DOHH2 (cell line): ENCODE measurements around the gene FAM53B.

Experiments
- H3F3A ChIP-seq: fragments of 200-600 bp; sonication (generic), shearing (Covaris generic); 2 replicates; pipeline ENCODE4 v1.6.0; 2016; ENCODE audit warnings: antibody characterized with exemption, mild to moderate bottlenecking; ENCODE audit not compliant: control insufficient read depth, insufficient read depth
- H3K27ac ChIP-seq: fragments of 200-600 bp; sonication (generic); 2 replicates; pipeline ENCODE4 v1.5.1; 2014; ENCODE audit warnings: low read depth, mild to moderate bottlenecking, low read length, moderate library complexity
- H3K27me3 ChIP-seq: fragments of 200-600 bp; sonication (generic); 2 replicates; pipeline ENCODE4 v1.6.1; 2014; ENCODE audit warnings: mild to moderate bottlenecking, low read length, mixed read lengths; ENCODE audit not compliant: control insufficient read depth
- H3K36me3 ChIP-seq: fragments of 200-600 bp; sonication (generic); 2 replicates; pipeline ENCODE4 v1.6.1; 2014; ENCODE audit warnings: mild to moderate bottlenecking, low read length, moderate library complexity, mixed read lengths; ENCODE audit not compliant: control insufficient read depth
- H3K4me1 ChIP-seq: fragments of 200-600 bp; sonication (generic); 2 replicates; pipeline ENCODE4 v1.6.1; 2014; ENCODE audit warnings: mild to moderate bottlenecking, low read length, mixed read lengths; ENCODE audit not compliant: control insufficient read depth
- H3K4me2 ChIP-seq: fragments of 200-600 bp; sonication (generic); 2 replicates; pipeline ENCODE4 v1.6.0; 2014; ENCODE audit warnings: mild to moderate bottlenecking, low read length, moderate library complexity
- H3K4me3 ChIP-seq: fragments of 200-600 bp; sonication (generic); 2 replicates; pipeline ENCODE4 v1.5.1; 2014; ENCODE audit warnings: mild to moderate bottlenecking, low read length, mixed read lengths
- H3K79me2 ChIP-seq: fragments of 200-600 bp; sonication (generic); 2 replicates; pipeline ENCODE4 v1.6.1; 2014; ENCODE audit warnings: mild to moderate bottlenecking, low read length, mixed read lengths; ENCODE audit not compliant: control insufficient read depth
- H3K9me2 ChIP-seq: fragments of 200-600 bp; sonication (generic); replicated peaks from 2 replicates; pipeline ENCODE4 v1.6.1; 2014; ENCODE audit warnings: mild to moderate bottlenecking, low read length, mixed read lengths; ENCODE audit not compliant: control insufficient read depth
- H3K9me3 ChIP-seq: fragments of 200-600 bp; sonication (generic); 2 replicates; pipeline ENCODE4 v1.6.1; 2014; ENCODE audit warnings: antibody characterized with exemption, low read length, mixed read lengths; ENCODE audit not compliant: control insufficient read depth, insufficient read depth
- H4K20me1 ChIP-seq: fragments of 200-600 bp; sonication (generic); 2 replicates; pipeline ENCODE4 v1.6.0; 2014; ENCODE audit warnings: low read depth, mild to moderate bottlenecking, antibody characterized with exemption, low read length, moderate library complexity; ENCODE audit not compliant: control insufficient read depth, insufficient read depth
- CTCF ChIP-seq: fragments of 200-600 bp; sonication (generic); IDR thresholded peaks from one replicate; pipeline ENCODE4 v1.5.1; 2014; ENCODE audit warnings: antibody characterized with exemption, mild to moderate bottlenecking, low read depth, low read length; ENCODE audit not compliant: poor library complexity, severe bottlenecking
- EZH2phosphoT487 ChIP-seq: fragments of 200-600 bp; sonication (generic); IDR thresholded peaks from 2 replicates; pipeline ENCODE4 v1.6.1; 2017; ENCODE audit warnings: borderline replicate concordance, mild to moderate bottlenecking, antibody characterized with exemption, low read length, moderate library complexity, mixed read lengths

The FAM53B gene

GRCh38 chr10:124599588-124600050 is 144.6 kb downstream of the FAM53B start:
- Histone ChIP-seq H3K9me2 (no peaks in the 10 kb centered on the region), H3K27ac (no peak overlapping the region), H3K4me3 (no peak overlapping the region), H3K36me3 (no peaks in the 10 kb centered on the region), H3K4me2 (no peak overlapping the region), H3K9me3 (no peaks in the 10 kb centered on the region), H3K79me2 (no peaks in the 10 kb centered on the region), H3K4me1 (peaks cover 47% of the 10 kb centered on the region), H3K27me3 (no peaks in the 10 kb centered on the region; the same call in 1 of the 2 replicates), H4K20me1 (no peaks in the 10 kb centered on the region), H3F3A (no peaks in the 10 kb centered on the region)
- no peak for TF ChIP-seq CTCF
- TF ChIP-seq EZH2phosphoT487: no peak

- Histone ChIP-seq H3K9me3 (no peaks in the 10 kb centered on the region), H3K4me2 (no peak overlapping the region), H3F3A (no peaks in the 10 kb centered on the region), H4K20me1 (no peaks in the 10 kb centered on the region), H3K4me3 (no peak overlapping the region), H3K27ac (no peak overlapping the region), H3K4me1 (peaks cover 42% of the 10 kb centered on the region), H3K36me3 (no peaks in the 10 kb centered on the region), H3K27me3 (no peaks in the 10 kb centered on the region), H3K9me2 (no peaks in the 10 kb centered on the region), H3K79me2 (no peaks in the 10 kb centered on the region)
- no peak for TF ChIP-seq EZH2phosphoT487
- TF ChIP-seq CTCF: no peak
Observed at GRCh38 chr10:124598773-124599587, 145.2 kb downstream of the FAM53B start.

- no peaks in the 10 kb centered on the region for H3K9me2 ChIP-seq
- TF ChIP-seq EZH2phosphoT487 (no peak), CTCF (no peak)
- H3K27ac ChIP-seq: no peak overlapping the region
- H3K9me3 ChIP-seq: no peaks in the 10 kb centered on the region
- H3F3A ChIP-seq: no peaks in the 10 kb centered on the region
- H3K79me2 ChIP-seq: no peaks in the 10 kb centered on the region
- H3K4me3 ChIP-seq: no peak overlapping the region
- H3K4me1 ChIP-seq: peaks cover 40% of the 10 kb centered on the region
- no peaks in the 10 kb centered on the region for H3K36me3 ChIP-seq
- no peaks in the 10 kb centered on the region for H4K20me1 ChIP-seq
- H3K4me2 ChIP-seq: no peak overlapping the region
- no peaks in the 10 kb centered on the region for H3K27me3 ChIP-seq
Observed at GRCh38 chr10:124598196-124598595, 146.0 kb downstream of the FAM53B start.
